GM19193 (cell line): ENCODE results near the gene U2AF1.
"Not testable (repeated sequence)": the region's sequence is repeated elsewhere in the genome, so short reads cannot be mapped to it uniquely, and the experiment has no call there.

ENCODE experiments used
- POLR2A ChIP-seq: IDR thresholded peaks from 4 replicates; pipeline ENCODE4 v1.6.1; 2011; ENCODE audit not compliant: insufficient read depth, insufficient read length; ENCODE audit errors: extremely low read depth

U2AF1 gene

DNA sequence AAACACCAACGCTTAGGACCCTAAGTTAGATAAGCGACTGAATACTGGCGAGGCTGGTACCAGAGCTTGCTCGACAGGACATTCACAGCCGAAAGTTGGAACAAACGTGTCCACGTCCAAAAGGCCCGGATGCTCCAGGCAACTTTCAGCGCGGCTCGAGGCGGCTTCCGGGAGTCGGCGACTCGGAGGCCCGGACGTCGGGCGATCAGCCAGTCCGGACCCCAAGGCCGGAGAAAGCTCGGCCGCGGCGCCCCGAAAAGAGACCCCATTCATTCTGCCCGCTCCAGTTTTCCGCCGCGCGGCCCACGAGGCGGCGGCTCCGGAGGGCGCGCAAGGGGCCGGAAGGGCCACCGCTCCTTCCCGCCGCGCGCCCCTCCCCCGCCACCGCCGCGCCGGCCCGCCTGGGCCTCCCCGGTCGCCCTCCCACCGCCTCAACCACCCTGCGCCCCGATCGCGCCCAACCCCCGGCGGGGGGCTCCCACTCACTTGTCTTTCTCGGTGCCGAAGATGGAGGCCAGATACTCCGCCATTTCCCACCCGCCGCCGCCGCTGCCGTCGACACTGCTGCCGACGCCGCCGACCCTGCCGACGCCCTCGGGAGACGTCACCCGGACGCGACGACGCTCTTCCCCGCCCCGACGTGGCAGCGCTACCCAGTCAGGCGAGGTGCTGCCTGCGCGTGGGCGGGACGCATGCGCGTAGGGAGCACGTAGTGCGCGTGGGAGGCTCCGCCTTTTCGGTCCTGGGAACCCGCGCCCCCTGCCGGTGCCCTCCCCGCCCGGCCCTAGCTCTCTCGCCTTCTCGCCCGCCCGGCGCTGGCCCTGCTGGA is at the start of gene U2AF1:
Gene U2AF1 (minus strand): TSS at position 606 of the 829 bp plus-strand sequence. CDS start 76 bp downstream, at position 530.
- TF ChIP-seq POLR2A: not testable (repeated sequence)

GRCh38 chr21:43075170-43076022 is 32.0 kb downstream of the U2AF1 start, which contains the start of gene CBS:
CBS (minus strand) TSS chr21:43075835; CDS start chr21:43072193, 3,642 bp downstream.
- not testable (repeated sequence) for TF ChIP-seq POLR2A
